ENCODE measurements around the gene EPHB1. TPM values are rescaled to one million over a fixed set of nuclear protein-coding genes. Genes with fewer than 3 reads are reported as not detected.

EPHB1 gene
- total RNA-seq, 4 donors from 2014 or later = 0.16 to 1.5 (median 0.59) TPM

DNA sequence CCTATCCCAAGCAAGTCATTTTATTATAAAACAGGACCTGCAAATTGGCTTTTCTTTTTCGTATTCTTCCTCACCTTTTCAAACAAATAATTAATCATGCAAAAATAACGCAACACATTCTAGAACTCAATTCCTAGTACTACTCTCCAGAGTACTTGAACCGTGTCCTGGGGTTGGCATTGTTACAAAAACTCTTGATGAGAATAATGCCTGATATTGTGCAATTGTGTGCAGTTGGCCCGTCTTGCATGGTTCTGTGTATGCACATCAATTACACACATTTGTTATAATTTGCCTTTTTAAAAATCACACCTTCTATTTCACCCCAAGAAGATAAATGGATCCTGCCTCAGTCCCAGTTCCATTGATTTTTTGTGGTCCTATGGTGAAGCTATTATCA lies 205.4 kb downstream of the EPHB1 start:
- TF ChIP-seq, protein P1, sequence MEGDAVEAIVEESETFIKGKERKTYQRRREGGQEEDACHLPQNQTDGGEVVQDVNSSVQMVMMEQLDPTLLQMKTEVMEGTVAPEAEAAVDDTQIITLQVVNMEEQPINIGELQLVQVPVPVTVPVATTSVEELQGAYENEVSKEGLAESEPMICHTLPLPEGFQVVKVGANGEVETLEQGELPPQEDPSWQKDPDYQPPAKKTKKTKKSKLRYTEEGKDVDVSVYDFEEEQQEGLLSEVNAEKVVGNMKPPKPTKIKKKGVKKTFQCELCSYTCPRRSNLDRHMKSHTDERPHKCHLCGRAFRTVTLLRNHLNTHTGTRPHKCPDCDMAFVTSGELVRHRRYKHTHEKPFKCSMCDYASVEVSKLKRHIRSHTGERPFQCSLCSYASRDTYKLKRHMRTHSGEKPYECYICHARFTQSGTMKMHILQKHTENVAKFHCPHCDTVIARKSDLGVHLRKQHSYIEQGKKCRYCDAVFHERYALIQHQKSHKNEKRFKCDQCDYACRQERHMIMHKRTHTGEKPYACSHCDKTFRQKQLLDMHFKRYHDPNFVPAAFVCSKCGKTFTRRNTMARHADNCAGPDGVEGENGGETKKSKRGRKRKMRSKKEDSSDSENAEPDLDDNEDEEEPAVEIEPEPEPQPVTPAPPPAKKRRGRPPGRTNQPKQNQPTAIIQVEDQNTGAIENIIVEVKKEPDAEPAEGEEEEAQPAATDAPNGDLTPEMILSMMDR (IDR thresholded peaks at IDR 0.05; ENCODE audit: low read depth) = no peak

DNA sequence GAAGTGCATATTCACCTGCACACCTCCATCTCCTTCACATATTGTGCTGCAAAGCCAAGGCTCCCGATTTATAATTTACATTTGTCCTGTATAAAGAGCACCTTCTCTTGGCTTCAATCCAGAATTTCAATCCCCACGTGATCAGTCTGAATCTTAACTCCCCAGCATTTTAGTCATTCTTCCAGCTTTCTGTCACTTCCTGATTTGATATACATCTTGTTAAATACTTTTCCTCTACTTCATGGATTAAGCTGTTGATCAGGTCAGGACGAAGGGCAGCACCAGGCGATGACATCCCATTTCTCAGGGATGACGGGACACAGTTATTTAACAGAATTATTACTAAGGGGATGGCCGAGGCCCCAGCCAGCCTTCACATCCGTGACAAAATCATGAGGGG lies 212.5 kb downstream of the EPHB1 start:
- TF ChIP-seq, protein P1 (IDR thresholded peaks at IDR 0.05; ENCODE audit: low read depth) = no peak

DNA sequence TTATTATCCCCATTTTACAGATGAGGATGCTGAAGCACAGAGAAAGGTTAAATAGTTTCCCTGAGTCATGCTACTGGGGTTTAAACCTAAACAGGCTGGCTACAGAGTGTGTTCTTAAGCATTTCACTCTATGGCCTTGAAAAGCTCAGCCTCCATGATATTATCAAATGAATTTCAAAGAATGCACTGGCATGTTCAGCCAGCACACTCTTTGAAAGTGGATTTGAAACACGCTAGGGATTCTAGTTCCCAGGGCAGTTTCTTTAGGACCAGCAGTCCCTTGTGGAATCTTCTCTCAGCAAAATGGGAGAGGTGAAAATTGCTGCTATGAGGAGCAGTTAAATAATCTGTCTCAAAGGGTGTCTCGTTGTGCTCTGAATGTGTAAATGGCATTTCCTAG lies 213.3 kb downstream of the EPHB1 start:
- TF ChIP-seq, protein P1 (IDR thresholded peaks at IDR 0.05; ENCODE audit: low read depth) = no peak

DNA sequence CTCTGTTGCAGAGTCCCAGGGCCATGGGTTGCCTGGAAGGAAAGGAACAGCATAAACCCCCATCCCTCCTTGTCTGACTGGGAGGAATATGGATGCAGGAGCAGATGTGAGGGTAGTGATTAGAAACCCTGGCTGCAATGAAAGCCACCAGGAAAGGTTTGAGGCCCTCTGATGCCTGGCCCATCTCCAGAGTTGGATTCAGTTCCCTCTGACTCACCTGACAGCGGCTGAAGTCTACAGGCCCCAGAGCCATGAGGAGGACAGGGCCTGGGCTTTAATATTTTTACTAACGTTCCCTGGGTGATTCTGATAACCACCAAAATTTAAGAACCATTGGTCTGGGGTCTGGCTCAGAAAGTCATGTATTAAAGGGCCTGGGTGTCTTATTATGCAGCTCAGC lies 214.0 kb downstream of the EPHB1 start:
- TF ChIP-seq, protein P1 (IDR thresholded peaks at IDR 0.05; ENCODE audit: low read depth) = no peak

DNA sequence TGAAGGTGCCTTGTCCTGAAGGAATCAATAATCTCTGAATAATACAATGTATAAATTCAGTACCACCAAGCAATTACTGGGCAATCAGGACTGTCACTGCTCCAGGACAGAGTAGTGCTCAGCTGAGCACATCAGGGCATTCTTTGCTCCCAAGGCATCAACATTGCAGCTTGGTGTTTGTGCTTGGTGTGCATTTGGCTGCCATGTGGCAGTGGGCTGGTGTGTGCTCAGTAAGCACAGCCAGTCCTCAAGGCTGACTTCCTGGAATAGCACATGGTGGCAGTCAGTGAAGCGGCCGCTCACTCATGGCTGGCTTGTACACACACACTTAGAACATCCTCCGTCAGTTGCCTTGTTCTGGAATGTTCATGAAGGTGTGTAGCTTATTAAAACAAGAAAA lies 217.0 kb downstream of the EPHB1 start:
- TF ChIP-seq, protein P1 (IDR thresholded peaks at IDR 0.05; ENCODE audit: low read depth) = no peak

DNA sequence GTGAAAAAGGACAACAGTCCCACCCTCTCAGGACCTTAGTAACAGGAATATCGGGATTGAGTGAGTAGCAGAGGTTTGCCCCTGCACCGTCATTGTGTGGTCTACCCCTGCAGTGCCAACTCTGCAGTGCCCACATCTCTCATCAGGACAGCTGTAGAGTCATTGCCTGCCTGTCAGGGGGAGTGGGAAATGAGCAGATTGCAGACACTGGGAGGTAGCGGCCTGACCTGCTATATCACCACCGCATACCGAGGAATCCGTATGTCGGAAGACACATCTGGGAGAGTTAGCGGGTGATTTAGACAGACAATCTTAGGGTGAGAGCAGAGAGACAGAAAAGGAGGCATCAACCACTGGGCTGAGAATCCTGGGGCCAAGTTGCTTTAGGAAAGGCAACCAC lies 218.1 kb downstream of the EPHB1 start:
- TF ChIP-seq, protein P1 (IDR thresholded peaks at IDR 0.05; ENCODE audit: low read depth) = no peak

DNA sequence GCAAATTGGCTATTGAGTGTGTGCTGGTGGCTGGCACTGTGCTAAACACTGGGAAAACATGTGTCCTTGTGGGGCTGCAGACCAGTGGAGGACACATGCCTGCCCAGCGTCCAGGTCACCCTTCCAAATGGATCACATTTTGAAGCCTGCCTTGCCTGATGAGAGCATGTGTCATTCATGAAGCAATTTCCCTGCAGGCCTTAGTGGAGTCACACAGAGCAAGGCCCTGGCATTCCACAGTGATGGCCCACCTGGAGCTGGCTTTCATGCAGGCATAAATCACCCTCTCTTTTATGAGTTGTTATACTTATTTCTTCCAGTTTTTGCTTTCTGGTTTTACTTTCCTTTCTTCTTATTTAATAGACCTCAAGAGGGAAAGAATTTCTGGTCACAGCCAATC lies 219.5 kb downstream of the EPHB1 start:
- TF ChIP-seq, protein P1 (IDR thresholded peaks at IDR 0.05; ENCODE audit: low read depth) = no peak

Data from subcutaneous adipose tissue (tissue), 4 donors.